D721Med (cell line): ENCODE data around the gene TOX2.

Experiments
- DNase-seq: peaks from one replicate; pipeline ENCODE4 v3.0.0; 2011; ENCODE audit warnings: low spot score; ENCODE audit not compliant: insufficient read length
- FAIRE-seq: peaks from 2 replicates; lab custom pipeline; 2011; peaks lifted over from hg19 to GRCh38; lab: Jason Lieb, UNC
- CTCF ChIP-seq: IDR thresholded peaks from 2 replicates; pipeline ENCODE4 v1.5.1; 2012; ENCODE audit warnings: mild to moderate bottlenecking, control low read depth; ENCODE audit not compliant: insufficient read depth; ENCODE audit errors: missing control alignments

TOX2 gene

GRCh38 chr20:43962530-43962929 lies 47.9 kb downstream of the TOX2 start:
- FAIRE-seq (no peak), DNase-seq (no peak)
- no peak for TF ChIP-seq CTCF

- TF ChIP-seq CTCF, result no peak
- FAIRE-seq, result no peak
- DNase-seq, result no peak
These were observed 48.6 kb downstream of the TOX2 start for GRCh38 chr20:43963233-43963632.

GRCh38 chr20:43963872-43964791 lies 49.5 kb downstream of the TOX2 start:
- no peak for DNase-seq
- no peak for FAIRE-seq

GRCh38 chr20:43968341-43969000 lies 53.8 kb downstream of the TOX2 start:
- no peak for TF ChIP-seq CTCF
- no peak for FAIRE-seq
- no peak for DNase-seq

More at GRCh38 chr20:43963872-43964791, 49.5 kb downstream of the TOX2 start:
- no peak for TF ChIP-seq CTCF

GRCh38 chr20:43969028-43969447 lies 54.4 kb downstream of the TOX2 start:
- FAIRE-seq (no peak), DNase-seq (no peak)
- TF ChIP-seq CTCF, result no peak

GRCh38 chr20:43969501-43970182 lies 55.0 kb downstream of the TOX2 start:
- no peak for TF ChIP-seq CTCF
- FAIRE-seq, result no peak

More at GRCh38 chr20:43969501-43970182, 55.0 kb downstream of the TOX2 start:
- no peak for DNase-seq
